NCI-H748 (cell line): ENCODE measurements around the gene ZAR1L.

Experiments used
- DNase-seq: peaks from one replicate; lab custom pipeline; 2025; ENCODE audit not compliant: unreplicated experiment; lab: John Stamatoyannopoulos, UW

The ZAR1L gene

GRCh38 chr13:32305646-32306045 is 9.5 kb downstream of the ZAR1L start:
- DNase-seq: no peak

DNA sequence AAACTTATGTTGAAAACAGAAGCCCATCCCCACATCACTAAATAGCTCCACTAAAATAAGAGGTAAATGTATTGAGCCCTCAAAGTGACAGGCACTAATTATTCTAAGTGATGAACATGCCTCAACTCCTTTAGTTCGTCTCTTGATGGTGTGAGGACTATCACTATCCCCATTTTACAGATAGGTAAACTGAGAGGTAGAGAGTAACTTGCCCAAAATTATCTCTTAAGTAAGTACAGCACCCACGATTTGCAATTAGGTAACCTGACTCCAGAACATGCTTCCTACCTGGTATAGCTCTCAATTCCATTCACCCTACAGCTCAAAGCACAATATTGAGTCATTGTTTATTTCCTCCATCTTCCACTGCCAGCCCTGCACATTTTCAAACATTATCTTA is 12.7 kb downstream of the ZAR1L start:
- DNase-seq: no peak

DNA sequence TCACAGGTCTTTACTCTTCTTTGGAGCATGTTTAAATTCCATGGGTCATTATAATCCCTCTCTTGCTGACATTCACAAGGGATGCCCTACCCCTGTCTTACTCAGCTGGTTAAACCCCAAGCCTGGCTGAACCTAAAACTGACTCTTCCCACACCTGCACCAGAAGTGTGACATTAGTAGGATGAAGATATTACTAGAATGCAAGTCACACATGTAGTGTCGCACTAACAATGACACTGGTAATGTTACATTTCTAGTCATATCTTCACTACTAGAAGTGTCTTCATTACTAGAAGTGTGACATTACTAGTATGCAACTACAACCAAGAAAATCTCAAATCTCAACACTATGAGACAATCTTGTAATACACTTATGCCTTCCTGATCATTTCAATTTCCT is 14.2 kb downstream of the ZAR1L start:
- DNase-seq: no peak

DNA sequence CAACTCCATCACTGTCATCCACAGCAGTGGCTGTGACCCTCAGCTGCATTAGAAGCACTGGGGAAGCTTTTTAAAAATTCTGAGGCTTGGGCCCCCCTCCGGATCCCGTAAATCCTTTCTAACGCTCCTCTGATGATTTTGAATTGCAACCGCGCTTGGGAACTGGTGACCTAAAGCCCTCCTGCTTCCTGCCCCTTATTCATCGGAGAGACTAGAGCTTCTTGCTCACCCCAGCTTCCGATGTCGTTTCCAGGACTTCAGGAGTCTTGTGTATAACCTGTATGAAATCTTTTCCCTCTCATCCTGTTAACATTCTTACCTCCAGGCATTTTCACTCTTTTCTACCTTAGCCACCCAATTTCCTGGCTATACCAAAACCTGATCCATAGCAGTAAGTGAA is 14.8 kb downstream of the ZAR1L start:
- no peak for DNase-seq

DNA sequence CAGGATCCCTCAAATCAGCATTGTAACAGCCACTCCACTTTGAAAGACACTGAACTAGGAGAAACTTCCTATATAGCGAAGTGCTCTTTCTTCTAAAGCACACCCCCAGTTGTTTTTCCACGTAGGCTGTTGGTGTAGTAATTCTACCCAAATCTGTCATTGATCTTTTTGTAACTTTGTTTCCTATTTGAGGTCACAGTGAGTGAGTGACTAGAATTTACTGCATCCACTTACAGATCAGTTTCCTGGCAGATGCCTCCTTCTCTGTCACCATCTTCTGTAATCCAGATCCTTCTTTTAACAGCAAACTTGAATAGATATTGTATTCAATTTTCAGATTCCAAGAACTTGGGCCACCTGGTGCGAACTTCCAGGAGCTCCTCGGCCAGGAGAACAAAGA is 15.3 kb downstream of the ZAR1L start:
- no peak for DNase-seq

DNA sequence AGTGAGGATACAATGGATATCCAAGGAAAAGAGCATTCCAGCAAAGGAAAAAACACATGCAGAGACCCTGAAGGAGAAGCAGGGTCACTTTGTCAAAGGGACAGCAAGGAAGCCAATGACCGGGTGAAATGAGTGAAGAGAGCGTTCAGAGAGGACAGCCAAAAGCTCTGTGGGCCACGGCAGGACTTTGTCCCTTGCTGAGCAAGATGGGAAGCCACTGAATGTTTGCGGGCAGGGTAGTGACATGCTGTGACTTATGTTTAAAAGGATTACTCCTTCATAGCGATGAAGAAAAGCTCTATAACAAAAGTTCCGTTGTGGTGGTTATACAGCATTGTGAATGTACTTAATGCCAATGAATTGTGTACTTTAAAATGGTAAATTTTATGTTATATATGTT is 16.5 kb downstream of the ZAR1L start:
- no peak for DNase-seq

GRCh38 chr13:32297206-32297605 is 18.0 kb downstream of the ZAR1L start:
- DNase-seq: no peak

DNA sequence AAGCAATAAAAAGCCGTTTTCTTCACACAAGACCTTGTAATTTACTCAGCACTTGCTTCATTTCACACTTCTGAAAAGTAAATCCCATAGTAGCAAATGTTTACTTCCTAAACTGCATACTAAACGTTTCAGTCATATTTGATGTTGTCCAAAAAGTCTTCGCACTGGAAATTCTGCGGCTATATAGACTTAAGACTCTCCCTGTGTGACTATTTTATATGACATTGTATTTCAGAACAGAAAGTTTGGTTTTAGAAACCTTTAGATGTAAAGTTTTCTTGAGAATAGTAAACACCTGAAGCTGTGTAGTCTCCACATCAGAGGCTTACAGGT is 29.6 kb downstream of the ZAR1L start:
- no peak for DNase-seq

DNA sequence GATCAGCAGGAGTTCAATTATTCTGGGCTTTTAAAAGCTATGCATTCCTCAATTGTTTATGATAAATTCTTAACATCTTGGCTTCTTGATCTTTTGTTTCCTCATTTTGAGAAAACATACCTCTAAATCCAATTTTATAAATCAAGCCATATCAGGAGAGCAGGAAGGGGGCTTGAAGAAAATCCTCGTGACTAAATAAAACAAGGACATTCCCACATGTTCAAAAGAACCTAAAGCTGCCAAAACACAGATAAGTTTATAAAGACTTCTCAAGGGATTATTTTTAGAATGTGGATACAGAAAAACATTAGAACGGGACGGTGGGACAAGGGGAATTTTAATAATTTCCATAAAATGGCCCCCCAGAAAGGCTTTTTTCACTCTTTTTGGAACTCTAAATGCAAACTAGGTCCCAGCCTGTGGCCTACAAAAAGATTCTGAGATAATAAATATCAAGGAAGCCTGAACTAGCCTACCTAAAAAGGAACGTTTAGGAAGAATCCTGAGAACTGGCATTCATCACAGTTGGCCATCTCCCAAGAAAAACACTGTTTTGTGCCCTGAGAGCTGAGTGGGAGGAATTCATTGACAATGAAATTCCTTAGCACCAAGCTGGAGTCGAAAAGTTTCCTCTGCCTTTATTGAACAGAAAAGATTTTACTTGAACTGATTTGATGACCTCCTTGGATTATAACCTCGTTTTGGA is 30.1 kb downstream of the ZAR1L start:
- no peak for DNase-seq

DNA sequence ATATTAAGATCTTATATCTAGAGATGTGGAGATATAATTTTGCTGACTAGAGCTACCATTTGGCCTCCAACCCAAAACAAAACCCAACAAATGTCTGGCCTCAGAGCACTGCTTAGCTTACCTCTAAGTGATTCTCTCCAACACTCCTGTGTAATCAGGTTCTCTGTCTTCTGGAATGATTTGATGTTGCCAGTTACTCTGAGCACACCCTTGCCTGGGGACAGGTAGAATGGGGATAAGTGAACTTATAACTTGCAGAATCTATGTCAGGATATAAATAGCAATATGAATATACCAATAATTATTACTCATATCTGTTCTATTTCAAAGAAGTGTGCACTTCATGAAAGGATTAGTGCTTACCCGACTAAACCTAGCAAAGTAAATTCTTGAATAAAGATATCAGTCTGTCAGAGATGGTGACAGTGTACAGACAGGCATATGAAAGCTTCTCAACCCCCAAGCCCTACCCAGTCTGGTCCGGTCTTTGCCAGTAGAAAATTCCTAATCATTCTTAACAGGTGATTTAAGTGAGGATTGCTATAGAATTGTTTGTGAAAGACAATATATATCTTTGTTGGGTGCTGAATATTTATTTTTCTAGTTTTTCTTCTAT is 33.0 kb downstream of the ZAR1L start:
- DNase-seq: no peak

GRCh38 chr13:32281096-32281495 is 34.1 kb downstream of the ZAR1L start:
- no peak for DNase-seq

DNA sequence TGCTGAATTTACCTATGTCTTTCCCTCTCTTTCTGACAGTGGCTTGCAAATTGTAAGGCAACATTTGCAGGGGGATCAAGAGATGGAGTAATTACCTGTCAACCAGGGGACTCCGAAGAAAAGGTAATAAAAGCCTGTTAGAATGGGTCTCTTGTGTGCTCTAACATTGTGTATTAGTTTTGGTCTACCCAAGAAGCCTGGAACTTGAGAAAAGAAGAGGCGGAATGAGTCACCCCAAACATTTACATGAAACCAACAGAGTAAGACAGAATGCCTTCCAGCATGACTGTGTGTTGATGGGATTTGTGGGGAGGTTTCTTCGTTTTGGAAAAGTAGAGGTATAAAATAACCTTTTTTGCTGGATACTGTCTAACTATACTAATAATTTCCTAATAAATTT is 36.7 kb downstream of the ZAR1L start:
- no peak for DNase-seq

- DNase-seq: no peak
Observed at GRCh38 chr13:32277839-32278238, 37.3 kb downstream of the ZAR1L start.

- no peak for DNase-seq
Observed at GRCh38 chr13:32272021-32272683, 43.0 kb downstream of the ZAR1L start.

DNA sequence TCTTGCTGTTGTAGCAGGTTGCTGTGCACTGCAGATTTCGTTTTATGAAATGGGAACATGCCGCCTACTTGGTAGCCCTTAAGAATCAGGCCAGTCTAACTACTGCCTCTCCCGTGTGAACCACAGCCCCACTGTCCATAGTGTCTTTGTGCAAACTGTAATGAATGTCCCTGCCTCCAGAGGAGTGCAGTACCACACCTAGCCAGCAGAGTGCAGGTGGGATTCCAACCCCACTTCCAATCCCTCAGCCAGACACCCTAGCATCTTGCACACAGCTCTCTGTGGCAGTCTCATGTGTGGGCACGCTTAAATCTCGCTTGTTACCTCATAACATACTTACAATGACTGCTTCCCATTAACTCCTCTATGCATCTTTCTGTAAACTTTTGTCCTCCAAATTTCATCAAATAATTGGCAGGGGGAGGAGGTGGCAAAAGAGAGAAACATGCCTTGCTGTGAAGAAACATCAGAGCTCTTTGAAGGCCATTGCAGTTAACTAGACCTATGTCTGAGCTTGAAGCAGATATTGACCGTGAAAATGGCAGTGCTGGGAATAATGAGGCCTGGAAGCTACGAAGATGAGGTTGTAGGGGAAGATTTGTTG is 47.2 kb downstream of the ZAR1L start:
- DNase-seq: peak; percentile 82

- DNase-seq: no peak
Observed at GRCh38 chr13:32266130-32266529, 49.0 kb downstream of the ZAR1L start.

- no peak for DNase-seq
Observed at GRCh38 chr13:32265726-32266125, 49.4 kb downstream of the ZAR1L start.

- DNase-seq: no peak
Observed at GRCh38 chr13:32264407-32264806, 50.8 kb downstream of the ZAR1L start.

- DNase-seq: no peak
Observed at GRCh38 chr13:32262619-32263018, 52.5 kb downstream of the ZAR1L start.

GRCh38 chr13:32262165-32262564 is 53.0 kb downstream of the ZAR1L start:
- no peak for DNase-seq

- no peak for DNase-seq
Observed at GRCh38 chr13:32261567-32261966, 53.6 kb downstream of the ZAR1L start.

- no peak for DNase-seq
Observed at GRCh38 chr13:32259116-32259515, 56.0 kb downstream of the ZAR1L start.
